HG03159 (cell line): ENCODE data around the gene TAF15.

Experiments used
- ATAC-seq: cut with Tn5 transposase; IDR thresholded peaks from one replicate; pipeline ENCODE4 v1.9.1; 2021; ENCODE audit warnings: mild to moderate bottlenecking, moderate library complexity; ENCODE audit not compliant: unreplicated experiment

TAF15 gene

GRCh38 chr17:35895636-35896587 is 86.6 kb downstream of the TAF15 start:
- no peak for ATAC-seq
